Vagina (tissue), 2 donors: Measurements from ENCODE around the gene VSIG4.

Experiments
- CTCF ChIP-seq, 3 experiments: fragments of 450-650 bp in 2 of 3; fragments of 200-600 bp in 1 of 3; sonication (generic) in 1 of 3; IDR thresholded peaks; one replicate each; pipeline ENCODE4 v1.5.1; 2017 to 2019; ENCODE audit warnings: antibody characterized with exemption in 3 of 3, mild to moderate bottlenecking in 2 of 3, moderate library complexity in 2 of 3
- POLR2A ChIP-seq, 2 donors: fragments of 450-650 bp; IDR thresholded peaks; one replicate each; pipeline ENCODE4 v1.6.1; 2017; ENCODE audit warnings: antibody characterized with exemption in 2 of 2, mild to moderate bottlenecking in 2 of 2, moderate library complexity in 2 of 2
- POLR2AphosphoS5 ChIP-seq, 2 donors: sonication (generic); formaldehyde crosslinking; IDR thresholded peaks; one replicate each; pipeline ENCODE4 v1.9.0; 2017; ENCODE audit warnings: antibody characterized with exemption in 2 of 2, mild to moderate bottlenecking in 2 of 2, low read depth in 1 of 2; ENCODE audit not compliant: insufficient read depth in 1 of 2

- no peak for TF ChIP-seq CTCF (IDR thresholded peaks at IDR 0.05)
- no peak for TF ChIP-seq POLR2A (IDR thresholded peaks at IDR 0.05)
- TF ChIP-seq POLR2AphosphoS5 (IDR thresholded peaks at IDR 0.05; ENCODE audit: insufficient read depth in 1 of 2, low read depth in 1 of 2): no peak
Measured at GRCh38 chrX:65985211-65985610, 54.7 kb downstream of the VSIG4 start.
